ENCODE data around the gene FBXW5. TPM values are rescaled to one million over a fixed set of nuclear protein-coding genes. Genes with fewer than 3 reads are reported as not detected.

Gene FBXW5
- total and polyA plus RNA-seq, 10 of the 15 experiments (the other 5 are each of a cell fraction or from before 2014, with no cell fraction given) = 0.21 to 97.3 (median 44.5) TPM

GRCh38 chr9:136941231-136942111 is 3.1 kb downstream of the FBXW5 start:
- no peaks in the 10 kb centered on the region for H3K27me3 ChIP-seq (replicated peaks in 1 of 2; ENCODE audit: control insufficient read depth in 2 of 2, insufficient read depth in 2 of 2, low read length in 1 of 2)
- peaks cover 4% of the 10 kb centered on the region for H3K4me1 ChIP-seq (ENCODE audit: control insufficient read depth, insufficient read depth, low read length)
- ATAC-seq = no peak
- no peak overlapping the region for H3K9ac ChIP-seq (ENCODE audit: control insufficient read depth, insufficient read depth, low read length)
- no peak for FAIRE-seq
- no peaks in the 10 kb centered on the region for H4K20me1 ChIP-seq (ENCODE audit: control insufficient read depth, insufficient read depth)
- H2AFZ ChIP-seq (ENCODE audit: control insufficient read depth, low read depth, low read length) = no peak overlapping the region
- intact Hi-C loops (cut with micrococcal nuclease; ENCODE audit: unreplicated experiment) = loop anchor here (5.0 to 10.0 kb wide), 2 partner anchors 89 to 147 kb away; partner anchors contain the start of genes CCDC183, MAMDC4 and TMEM141
- 97% methylated on average over 54 of the region's 55 CpGs for WGBS (ENCODE audit: insufficient coverage, insufficient replicate concordance, low lambda C conversion rate, missing lambda C conversion rate)
- ChIA-PET SMC1A (ENCODE audit: uncharacterized antibody, unreplicated experiment) (no interaction called here), CTCF (no interaction called here), RAD21 (ENCODE audit: unreplicated experiment) (no interaction called here), POLR2A (no interaction called here)
- H3K9me3 ChIP-seq (replicated peaks; ENCODE audit: control insufficient read depth, insufficient read depth, low read length) = no peaks in the 10 kb centered on the region
- H3K4me2 ChIP-seq (ENCODE audit: control insufficient read depth, insufficient read depth) = no peak overlapping the region
- peaks cover 2 to 26% of the 10 kb centered on the region in 2 experiments; a peak in 3 of 4 replicates for H3K36me3 ChIP-seq (ENCODE audit: control insufficient read depth in 2 of 2, insufficient read depth in 2 of 2, low read length in 1 of 2)
- no peak for TF ChIP-seq DPF2 (IDR thresholded peaks at IDR 0.05)
- TF ChIP-seq NFXL1 (IDR thresholded peaks at IDR 0.05; ENCODE audit: borderline replicate concordance) = no peak
- TF ChIP-seq ZNF384 (IDR thresholded peaks at IDR 0.05; ENCODE audit: borderline replicate concordance, low read depth, low read length) = no peak
- no peak for TF ChIP-seq SMAD1 (IDR thresholded peaks at IDR 0.05; ENCODE audit: low read depth, partially characterized antibody)
- TF ChIP-seq CHD2 (IDR thresholded peaks at IDR 0.05; ENCODE audit: borderline replicate concordance, low read depth, low read length) = no peak
- no peak for DNase-seq (ENCODE audit: low read depth, low spot score)
- H3K79me2 ChIP-seq (ENCODE audit: control insufficient read depth, insufficient read depth, low read length) = peaks cover 19% of the 10 kb centered on the region
- in situ Hi-C loops (cut with MboI) = no loop called here
- no peak overlapping the region for H3K27ac ChIP-seq (ENCODE audit: control insufficient read depth, insufficient read depth)
- no peak overlapping the region for H3K4me3 ChIP-seq
- BruUV-seq (replicated peaks) = no TSS peak

- WGBS (ENCODE audit: insufficient coverage, insufficient replicate concordance, low lambda C conversion rate, missing lambda C conversion rate) = 97% methylated on average over 42 of the region's 42 CpGs
- Histone ChIP-seq H3K36me3 (ENCODE audit: control insufficient read depth in 2 of 2, insufficient read depth in 2 of 2, low read length in 1 of 2) (peaks cover 2 to 26% of the 10 kb centered on the region in 2 experiments; a peak in 3 of 4 replicates), H3K4me3 (no peak overlapping the region), H3K9ac (ENCODE audit: control insufficient read depth, insufficient read depth, low read length) (no peak overlapping the region), H3K27me3 (replicated peaks in 1 of 2; ENCODE audit: control insufficient read depth in 2 of 2, insufficient read depth in 2 of 2, low read length in 1 of 2) (no peaks in the 10 kb centered on the region), H3K4me2 (ENCODE audit: control insufficient read depth, insufficient read depth) (no peak overlapping the region), H3K4me1 (ENCODE audit: control insufficient read depth, insufficient read depth, low read length) (peaks cover 4% of the 10 kb centered on the region), H4K20me1 (ENCODE audit: control insufficient read depth, insufficient read depth) (no peaks in the 10 kb centered on the region), H3K9me3 (replicated peaks; ENCODE audit: control insufficient read depth, insufficient read depth, low read length) (no peaks in the 10 kb centered on the region), H3K79me2 (ENCODE audit: control insufficient read depth, insufficient read depth, low read length) (peaks cover 19% of the 10 kb centered on the region), H3K27ac (ENCODE audit: control insufficient read depth, insufficient read depth) (no peak overlapping the region), H2AFZ (ENCODE audit: control insufficient read depth, low read depth, low read length) (no peak overlapping the region)
- ChIA-PET SMC1A (ENCODE audit: uncharacterized antibody, unreplicated experiment) (no interaction called here), RAD21 (ENCODE audit: unreplicated experiment) (no interaction called here), CTCF (no interaction called here), POLR2A (no interaction called here)
- intact Hi-C loops (cut with micrococcal nuclease; ENCODE audit: unreplicated experiment) (loop anchor here (5.0 to 10.0 kb wide), 2 partner anchors 88 to 146 kb away; partner anchors contain the start of genes CCDC183, MAMDC4 and TMEM141), in situ Hi-C loops (cut with MboI) (no loop called here)
- DNase-seq (ENCODE audit: low read depth, low spot score) (no peak), FAIRE-seq (no peak), ATAC-seq (no peak)
- TF ChIP-seq POLR2AphosphoS2 (IDR thresholded peaks at IDR 0.05; ENCODE audit: low read depth, low read length) = 0 out of 2 replicates have a peak, but pooled peaks have one; percentile 24
- no peak for TF ChIP-seq USF2 (IDR thresholded peaks at IDR 0.05; ENCODE audit: borderline replicate concordance, low read depth, low read length)
- no TSS peak for BruUV-seq (replicated peaks)
These were observed 3.9 kb downstream of the FBXW5 start for GRCh38 chr9:136940526-136941230.
